Measurements from ENCODE around the gene ATG10.
"Not testable (repeated sequence)": the region's sequence is repeated elsewhere in the genome, so short reads cannot be mapped to it uniquely, and the experiment has no call there.

Gene ATG10

DNA sequence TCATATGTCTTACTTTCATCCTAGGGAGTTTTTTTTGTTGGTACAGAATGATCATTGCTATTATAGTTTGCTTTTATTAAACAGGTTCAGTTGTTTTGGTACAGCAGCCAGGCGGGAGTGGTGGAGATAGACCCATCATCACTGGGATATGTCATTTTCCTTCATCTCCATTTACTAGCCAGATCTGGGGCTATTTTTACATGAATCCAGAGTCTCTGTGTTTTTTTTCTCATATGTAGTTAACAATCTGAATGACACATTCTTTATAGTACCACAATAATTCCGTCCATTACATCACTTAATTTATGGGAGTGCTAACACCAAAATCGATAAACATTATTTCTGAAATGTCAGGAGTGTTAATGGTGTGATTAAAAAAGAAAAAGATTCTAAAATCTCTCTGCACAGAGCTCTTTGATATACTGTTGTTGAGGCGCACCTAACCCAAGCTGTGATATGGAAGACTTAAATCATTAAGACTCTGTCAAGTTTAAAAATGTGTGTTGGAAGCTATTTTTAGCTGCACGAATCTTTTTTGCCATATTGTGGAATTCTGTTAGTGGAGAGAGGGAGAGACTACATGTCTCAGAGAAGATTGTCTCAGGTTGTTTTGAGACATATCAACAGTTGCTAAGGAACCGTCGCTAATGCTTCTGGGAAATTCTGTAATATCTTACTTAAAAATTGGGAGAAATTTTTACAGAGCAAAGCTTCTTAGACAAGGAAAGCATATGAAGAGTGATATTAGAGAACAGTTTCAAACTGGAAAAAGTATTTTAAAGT lies 246.7 kb downstream of the ATG10 start:
- no peak for DNase-seq (ENCODE audit: low read depth in 3 of 3, low spot score in 1 of 3)

DNA sequence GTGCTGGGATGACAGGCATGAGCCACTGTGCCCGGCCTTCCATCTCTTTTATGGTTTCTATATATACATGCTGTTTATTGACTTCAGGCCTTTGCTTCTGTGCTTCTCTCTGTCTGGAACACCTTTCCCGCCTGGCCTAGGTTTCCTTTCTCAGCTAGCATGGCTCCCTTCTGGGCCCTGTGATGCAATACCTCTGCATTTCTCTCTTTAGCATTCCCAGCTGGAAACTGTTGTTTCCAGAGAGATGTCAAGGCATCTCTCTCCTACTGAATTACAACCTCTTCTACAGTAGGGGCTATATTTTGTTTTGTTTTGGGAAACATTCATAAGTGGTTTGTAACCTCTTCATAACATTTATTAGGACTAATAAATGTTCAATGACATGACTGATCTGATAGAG lies 249.2 kb downstream of the ATG10 start:
- no peak for DNase-seq (ENCODE audit: low read depth in 3 of 3, low spot score in 1 of 3)

DNA sequence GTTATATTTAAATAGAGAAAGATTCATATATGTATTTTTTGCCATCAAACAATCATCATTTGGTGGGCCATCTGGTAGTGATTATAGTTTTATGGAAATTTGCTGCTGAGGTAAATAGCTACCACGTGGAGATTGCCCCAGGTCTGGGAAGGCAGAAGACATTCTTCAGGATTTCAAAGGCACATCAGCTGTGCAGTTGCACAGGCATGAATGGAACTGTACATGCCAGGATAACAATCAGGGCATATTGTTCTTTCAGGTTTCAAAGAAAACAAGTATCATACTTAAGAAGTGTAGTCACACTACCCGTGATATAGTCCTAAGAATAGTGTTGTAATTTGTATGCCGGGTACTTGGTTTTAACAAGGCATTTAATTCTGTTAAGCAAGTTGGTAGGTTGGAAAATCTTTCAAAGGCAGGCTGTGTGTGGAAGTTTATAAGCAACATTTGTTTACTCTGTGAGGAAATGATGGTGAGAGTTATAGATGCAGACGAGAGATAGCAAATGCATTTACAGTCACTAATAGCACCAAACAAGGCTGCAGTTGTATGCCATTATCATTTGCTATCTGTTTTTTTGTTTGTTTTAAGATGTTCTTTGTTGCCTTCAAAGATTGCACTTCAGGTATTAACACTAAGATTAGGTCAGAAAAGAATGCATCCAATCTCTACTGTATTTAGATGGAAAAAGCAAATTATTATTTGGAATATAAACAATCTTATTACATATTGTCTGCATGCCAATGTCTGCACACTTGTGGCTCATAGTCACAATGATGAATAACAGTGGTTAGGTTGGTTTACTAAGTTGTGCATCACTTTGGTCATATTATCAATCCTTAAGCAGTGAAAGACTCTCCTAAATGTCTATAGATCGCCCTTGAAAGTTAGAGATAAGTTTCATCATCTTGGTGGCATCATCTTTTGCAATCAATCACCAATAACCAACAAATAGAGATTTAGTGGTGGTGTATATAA lies 251.1 kb downstream of the ATG10 start:
- DNase-seq (ENCODE audit: low read depth in 3 of 3, low spot score in 1 of 3) = no peak

DNA sequence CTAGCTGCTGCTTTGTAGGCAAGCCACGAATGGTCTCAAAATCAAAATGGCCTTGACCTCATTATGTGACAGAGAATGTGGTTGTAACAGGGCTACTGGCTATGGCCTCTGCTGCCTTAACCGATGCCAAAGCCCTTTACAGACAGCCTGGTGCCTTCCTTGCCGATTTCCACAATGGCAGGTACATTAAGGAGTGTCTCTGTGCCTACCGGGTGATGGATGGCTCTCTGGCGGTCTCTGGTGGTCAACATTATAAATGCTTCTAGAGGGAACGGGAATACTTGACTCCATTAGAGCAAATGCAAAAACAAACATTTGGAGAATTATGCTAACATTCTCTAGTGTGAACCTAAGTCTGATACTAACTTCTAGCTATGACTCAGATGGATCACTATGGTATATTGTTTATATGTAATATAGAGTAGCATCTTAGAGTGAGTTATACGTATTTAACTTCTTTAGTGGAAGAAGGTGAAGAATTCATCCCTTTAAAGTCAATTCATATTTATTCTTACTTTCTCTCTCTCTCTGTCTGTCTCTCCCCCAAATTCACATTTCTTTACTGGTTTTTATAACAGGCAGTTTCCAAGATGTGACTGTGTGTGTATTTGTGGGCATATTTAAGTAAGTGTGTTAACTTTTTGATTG lies 253.8 kb downstream of the ATG10 start:
- DNase-seq (ENCODE audit: low read depth in 3 of 3, low spot score in 1 of 3) = peak in 2 of 3 donors; percentile 27 to 34

DNA sequence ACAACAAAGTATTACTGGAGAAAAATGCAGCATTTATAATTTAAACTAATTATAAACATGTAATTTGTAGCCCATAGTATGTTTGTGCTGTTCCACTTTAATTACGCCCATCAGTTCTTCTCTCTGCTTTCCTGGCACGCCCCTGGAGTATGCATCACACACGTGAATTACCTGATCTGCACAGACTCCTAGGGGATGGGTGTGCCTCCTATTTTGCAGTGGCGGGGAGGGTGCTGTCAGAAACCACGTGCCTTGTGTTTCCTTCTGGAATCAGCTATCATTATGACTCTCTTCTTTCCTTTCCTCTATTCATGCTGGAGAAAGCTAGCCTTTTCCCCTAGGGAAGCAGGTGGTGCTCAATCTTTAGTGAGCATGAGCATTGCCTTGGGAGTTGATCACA lies 263.1 kb downstream of the ATG10 start:
- no peak for DNase-seq (ENCODE audit: low read depth in 3 of 3, low spot score in 1 of 3)

DNA sequence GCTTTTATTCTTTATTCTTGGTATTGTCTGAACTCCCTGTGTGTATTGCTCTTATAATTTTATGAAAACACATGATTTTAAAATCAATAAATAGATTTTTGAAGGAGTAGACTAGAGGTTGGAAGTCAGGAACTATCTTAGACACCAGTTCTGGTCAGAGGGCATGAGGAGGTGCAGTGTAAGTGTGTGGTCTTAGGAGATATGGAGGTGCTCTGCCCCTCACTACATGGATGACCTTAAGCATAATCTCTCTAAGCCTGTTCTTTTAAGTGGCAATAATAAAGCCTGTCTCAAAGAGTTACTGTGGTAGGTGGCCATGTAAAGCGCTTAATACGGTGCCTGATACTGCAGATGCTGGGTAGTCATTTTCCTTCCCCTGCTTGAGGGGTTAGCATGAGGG lies 272.3 kb downstream of the ATG10 start:
- DNase-seq (ENCODE audit: low read depth in 3 of 3, low spot score in 1 of 3) = no peak

DNA sequence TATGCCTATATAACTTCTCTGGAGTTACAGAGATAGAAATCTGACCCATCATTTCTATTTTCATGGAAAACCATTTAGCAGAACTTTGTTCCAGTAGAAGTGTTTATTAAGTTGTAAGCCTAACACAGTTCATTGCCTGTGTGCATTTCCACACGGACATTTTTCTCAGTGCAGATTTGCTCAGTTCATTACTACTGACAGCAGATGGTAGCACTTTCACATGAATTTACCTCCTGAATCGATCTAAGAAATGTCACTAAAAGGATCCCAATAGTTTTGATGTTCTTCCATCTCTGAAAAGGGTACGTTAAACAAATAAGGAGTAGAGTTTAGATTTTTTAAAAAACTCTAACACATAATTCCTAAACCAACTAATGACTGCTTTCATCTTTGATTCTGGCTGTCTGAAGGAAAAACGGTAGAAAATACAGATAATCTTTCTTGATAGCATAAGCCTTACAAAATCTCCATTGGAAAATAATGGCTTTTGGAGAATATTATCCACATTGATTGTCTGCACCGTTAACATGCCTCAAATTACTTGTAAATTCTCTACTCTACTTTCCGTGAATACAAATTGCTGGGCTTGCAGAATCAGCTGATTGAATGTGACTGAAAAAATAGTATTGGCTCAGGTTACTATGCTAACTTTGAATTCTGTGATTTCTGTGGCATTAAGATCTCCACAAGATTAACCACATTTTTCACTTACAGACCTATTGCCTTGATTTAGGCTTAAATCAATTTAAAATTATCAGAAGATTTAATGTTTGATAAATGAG lies 273.2 kb downstream of the ATG10 start:
- no peak for DNase-seq (ENCODE audit: low read depth in 3 of 3, low spot score in 1 of 3)

DNA sequence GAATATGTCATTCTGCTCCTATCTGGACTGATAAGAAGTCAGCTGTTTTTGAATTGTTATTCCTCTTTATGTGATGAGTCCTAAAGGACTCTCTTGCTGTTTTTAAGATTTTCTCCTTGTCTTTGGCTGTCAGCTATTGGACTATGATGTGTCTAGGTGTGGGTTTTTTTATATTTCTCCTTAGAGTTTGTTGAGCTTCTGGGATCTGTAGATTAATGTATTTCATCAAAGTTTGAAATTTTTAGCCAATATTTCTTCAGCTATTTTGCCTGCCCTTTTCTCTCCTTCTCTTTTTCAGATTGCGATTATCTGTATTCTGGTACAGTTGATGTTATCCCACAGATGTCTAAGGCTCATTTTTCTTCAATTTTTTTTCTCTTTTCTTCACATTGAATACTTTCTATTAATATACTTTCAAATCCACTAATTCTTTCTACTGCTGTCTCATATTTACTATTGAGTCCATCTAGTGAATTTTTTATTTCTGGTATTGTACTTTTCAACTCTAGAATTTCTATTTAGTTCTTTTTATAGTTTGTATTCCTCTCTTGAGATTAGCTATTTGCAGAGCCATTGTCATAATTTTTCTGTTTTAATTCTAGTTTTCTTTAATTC lies 275.2 kb downstream of the ATG10 start:
- no peak for DNase-seq (ENCODE audit: low read depth in 3 of 3, low spot score in 1 of 3)

DNA sequence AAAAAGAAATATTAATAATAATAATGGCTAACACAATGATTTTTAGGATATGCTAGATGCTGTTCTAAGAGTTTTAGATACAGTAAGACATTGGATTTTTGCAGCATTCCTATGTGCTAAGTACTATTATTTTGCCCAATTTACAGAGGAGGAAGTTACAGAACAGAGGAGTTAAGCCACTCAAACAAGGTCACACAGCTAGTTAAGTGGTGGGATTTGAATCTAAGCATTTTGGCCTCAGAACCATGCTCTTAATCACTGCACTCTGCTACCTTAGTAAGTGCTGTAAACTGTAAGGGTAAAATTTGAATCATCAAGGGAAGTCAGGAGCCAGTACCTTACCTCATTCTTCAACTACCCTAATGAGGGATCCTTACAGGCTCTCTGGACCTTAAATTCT lies 280.9 kb downstream of the ATG10 start:
- no peak for DNase-seq (ENCODE audit: low read depth in 3 of 3, low spot score in 1 of 3)

DNA sequence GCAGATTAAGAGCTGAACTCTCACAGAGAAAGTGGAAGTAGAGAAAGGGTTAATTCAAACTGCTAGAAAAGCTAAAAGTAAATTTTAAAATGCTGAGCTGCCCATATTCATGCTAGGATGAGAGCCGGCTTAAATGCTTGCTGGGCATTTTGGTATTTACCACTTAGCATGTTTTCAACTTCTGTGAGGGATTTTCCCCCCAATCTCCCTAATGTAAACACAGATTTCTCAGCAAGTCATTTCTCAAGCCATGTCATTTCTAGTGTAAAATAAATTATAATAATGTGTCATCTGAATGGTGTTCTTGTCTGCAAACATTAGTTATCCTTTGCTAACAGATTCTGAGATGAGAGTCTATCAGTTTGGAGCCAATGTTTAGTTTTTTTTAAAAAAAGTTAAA lies 284.0 kb downstream of the ATG10 start:
- DNase-seq (ENCODE audit: low read depth in 3 of 3, low spot score in 1 of 3) = no peak

DNA sequence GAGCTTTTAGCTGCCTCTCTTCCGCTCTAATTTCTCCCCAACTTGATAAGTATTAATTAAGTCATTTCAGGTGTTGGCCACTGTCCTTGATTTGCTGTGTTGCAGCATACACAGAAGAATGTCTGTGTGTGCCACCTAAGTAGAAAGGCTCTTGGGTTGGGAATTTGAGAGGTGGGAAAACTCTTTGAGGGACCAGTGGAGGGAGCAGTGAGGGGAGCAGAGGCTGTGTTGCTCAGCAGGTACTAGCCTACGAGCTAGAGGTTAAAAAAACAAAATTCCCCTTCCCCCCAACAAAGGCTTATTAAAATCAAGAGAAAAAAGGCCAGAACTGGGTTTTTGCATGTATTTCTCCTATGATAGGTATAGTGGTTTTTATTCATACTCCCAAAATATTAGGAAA lies 285.4 kb downstream of the ATG10 start:
- no peak for DNase-seq (ENCODE audit: low read depth in 3 of 3, low spot score in 1 of 3)

DNA sequence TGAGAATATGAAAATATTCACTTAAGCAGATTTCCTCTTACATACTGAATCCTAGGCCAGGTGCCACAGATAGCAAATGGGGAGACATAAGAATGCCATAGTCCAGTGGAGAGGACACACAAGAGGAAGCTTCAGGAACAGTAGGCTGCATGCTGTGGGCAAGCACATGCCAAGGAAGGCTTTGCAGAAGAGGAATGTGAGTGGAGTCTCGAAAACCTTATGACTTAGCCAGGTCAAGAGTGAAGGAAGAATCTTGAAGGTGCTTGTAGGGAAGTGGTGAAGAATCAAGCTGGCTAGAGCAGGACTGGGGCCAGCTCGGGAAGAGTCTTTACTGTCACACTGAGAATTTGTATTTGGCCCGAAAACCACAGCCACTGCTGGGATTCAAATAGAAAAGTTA lies 285.9 kb downstream of the ATG10 start:
- DNase-seq (ENCODE audit: low read depth in 3 of 3, low spot score in 1 of 3) = no peak

DNA sequence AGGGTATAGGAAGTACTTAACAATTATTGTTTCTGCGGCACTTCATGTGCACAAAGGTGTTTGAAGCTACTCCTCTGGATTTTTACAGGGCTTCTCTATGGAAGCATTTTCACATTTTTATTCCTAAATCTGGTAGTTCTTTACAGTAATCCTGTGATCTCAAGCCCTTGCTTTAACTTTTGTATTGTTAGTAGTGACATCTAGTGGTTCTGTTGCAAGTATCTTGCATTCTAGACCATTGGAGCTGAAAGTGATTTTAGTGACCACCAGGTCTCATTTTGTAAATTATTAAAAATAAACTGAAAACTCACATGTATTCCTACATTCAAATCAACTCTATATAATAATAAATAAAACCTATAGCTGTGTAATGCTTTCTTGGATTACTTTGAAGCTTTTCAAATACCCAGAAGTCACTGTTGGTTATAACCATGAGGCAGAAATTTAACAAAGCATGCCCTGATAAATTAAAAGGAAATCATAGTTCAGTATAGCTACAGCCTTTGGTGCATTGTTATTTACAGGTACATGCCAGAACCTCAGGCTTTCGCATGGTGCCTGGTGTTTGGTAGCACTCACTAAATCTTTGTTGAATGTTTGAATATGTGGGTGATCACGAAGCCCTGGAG lies 287.5 kb downstream of the ATG10 start:
- DNase-seq (ENCODE audit: low read depth in 3 of 3, low spot score in 1 of 3) = no peak

DNA sequence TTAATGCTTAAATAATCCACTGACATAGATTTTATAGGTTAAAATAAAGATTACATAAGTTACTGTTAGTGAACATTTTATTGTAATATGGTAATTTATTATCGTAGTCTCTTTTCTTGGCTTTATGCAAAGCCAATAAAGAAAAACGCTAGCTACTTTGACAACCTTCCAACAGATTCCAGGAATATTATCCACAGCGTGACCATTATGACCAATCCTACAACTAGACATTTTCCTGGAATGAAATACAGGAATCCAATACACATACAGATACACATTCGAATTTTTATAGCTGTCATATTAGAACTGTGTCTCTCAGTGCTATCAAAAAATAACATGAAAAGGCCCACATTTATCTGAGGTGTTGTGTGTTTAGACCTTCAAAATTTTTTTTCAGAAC lies 293.2 kb downstream of the ATG10 start:
- no peak for DNase-seq (ENCODE audit: low read depth in 3 of 3, low spot score in 1 of 3)

DNA sequence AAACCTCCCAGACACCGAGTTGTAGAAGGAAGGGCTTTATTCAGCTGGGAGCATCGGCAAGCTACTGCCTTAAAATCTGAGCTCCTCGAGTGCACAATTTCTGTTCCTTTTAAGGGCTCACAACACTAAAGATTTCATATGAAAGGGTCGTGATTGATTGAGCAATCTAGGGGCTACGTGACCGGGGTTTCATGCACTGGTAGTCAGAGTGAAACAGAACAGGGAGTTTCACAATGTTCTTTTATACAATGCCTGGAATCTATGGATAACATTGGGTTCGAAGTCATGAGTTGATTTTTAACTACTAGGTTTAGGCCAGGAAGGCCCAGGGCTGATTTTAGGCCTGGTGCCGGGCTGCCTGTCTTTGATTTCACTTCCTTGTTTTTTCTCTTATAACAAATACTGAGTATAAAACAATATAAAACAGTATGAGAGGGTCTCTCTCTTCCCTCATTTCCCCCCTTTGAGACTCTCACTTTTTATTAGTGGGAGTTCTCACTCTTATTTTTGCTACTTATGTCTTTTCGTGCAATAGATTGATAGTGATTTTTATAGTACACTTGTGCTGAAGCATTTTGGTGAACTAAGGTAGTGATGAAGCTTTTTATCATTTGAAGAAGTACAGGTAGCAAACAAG lies 295.6 kb downstream of the ATG10 start:
- not testable (repeated sequence) for DNase-seq (ENCODE audit: low read depth in 3 of 3, low spot score in 1 of 3)

DNA sequence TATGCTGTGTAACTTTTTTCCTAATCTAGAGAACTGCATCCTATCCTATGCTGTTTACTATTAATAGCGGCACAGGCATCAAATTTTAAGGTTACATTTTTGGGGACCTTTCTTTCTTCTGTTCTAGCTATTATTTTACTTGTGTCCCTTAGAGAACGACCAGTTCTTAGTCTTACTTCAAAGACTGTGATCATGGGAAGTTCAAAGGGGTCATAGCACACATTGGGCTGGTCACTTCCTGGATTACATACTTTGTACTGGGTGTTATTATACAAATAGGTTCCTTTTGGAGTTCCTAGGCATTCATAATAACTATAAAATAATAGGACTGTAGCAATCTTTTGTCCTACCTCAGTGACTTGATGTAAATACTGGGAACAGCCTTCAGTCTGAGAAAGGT lies 297.5 kb downstream of the ATG10 start:
- DNase-seq (ENCODE audit: low read depth in 3 of 3, low spot score in 1 of 3) = not testable (repeated sequence)

DNA sequence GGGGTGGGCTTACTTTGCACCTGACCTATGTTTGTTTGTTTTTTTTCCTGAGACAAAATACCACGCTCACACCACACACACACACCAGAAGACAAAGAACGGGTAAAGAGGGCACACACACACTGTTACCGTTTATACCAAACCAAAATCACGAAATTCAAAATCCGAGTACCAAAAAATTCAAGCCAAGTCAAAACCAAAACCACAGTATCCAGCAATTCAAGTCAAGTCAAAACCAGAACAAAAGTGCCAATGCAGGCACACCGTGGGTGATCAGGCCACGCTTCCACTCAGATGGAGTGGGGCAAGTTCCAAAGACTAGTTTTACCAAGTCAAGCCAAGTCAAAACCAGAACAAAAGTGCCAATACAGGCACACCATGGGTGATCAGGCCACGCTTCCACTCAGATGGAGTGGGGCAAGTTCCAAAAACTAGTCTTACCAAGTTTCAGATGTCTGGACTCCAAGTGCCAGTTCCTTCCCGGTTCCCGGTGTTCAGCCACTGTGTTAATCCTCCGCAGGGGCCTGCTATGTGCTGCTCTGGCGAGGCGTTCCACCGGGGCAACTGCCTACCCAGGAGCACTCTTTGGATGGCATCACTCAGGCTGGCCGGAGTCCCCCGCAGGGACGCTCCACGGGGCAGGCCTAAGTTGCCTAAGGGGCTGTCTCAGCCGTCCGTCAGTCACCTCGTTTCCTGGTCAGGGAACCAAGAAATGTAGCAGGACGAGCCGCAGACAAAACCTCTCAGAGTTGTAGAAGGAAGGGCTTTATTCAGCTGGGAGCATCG lies 300.9 kb downstream of the ATG10 start:
- DNase-seq (ENCODE audit: low read depth in 3 of 3, low spot score in 1 of 3) = not testable (repeated sequence)

DNA sequence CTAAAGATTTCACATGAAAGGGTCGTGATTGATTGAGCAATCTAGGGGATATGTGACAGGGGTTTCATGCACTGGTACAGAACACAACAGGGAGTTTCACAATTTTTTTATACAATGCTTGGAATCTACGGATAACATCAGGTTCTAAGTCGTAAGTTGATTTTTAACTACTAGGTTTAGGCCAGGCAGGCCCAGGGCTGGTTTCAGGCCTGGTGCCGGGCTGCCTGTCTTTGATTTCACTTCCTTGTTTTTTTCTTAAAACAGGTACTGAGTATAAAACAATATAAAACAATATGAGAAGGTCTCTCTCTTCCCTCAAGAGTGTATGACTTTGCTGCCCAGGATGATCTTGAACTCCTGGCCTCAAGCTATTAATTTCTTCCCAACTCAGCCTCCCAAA lies 301.6 kb downstream of the ATG10 start:
- DNase-seq (ENCODE audit: low read depth in 3 of 3, low spot score in 1 of 3) = not testable (repeated sequence)

All from stimulated activated CD4-positive, alpha-beta T cell treated with anti-CD3 and anti-CD28 coated beads, TNF-alpha, amount 100 ng/mL, for 1 hour (primary cell).